Panc1 (cell line): ENCODE measurements around the gene EVA1C.

Source experiments
- CTCF ChIP-seq: fragments of 450-650 bp; IDR thresholded peaks from 2 replicates; pipeline ENCODE4 v1.5.1; 2017; ENCODE audit warnings: mild to moderate bottlenecking
- POLR2AphosphoS5 ChIP-seq: IDR thresholded peaks from 2 replicates; pipeline ENCODE4 v1.6.1; 2012; ENCODE audit warnings: mild to moderate bottlenecking, low read depth, low read length, moderate library complexity
- REST ChIP-seq, 2 experiments: IDR thresholded peaks; 2 replicates each; pipeline ENCODE4 v1.6.1; 2011 to 2012; ENCODE audit warnings: low read depth in 2 of 2, control low read depth in 1 of 2, low read length in 1 of 2, mild to moderate bottlenecking in 1 of 2, moderate library complexity in 1 of 2; ENCODE audit not compliant: insufficient read depth in 1 of 2
- SIN3A ChIP-seq: IDR thresholded peaks from 2 replicates; pipeline ENCODE4 v1.6.1; 2012; ENCODE audit warnings: low read depth, mild to moderate bottlenecking, low read length, moderate library complexity, borderline replicate concordance; ENCODE audit not compliant: insufficient read depth

- TF ChIP-seq CTCF, result no peak
- no peak for TF ChIP-seq SIN3A
- no peak for TF ChIP-seq REST (IDR thresholded peaks at IDR 0.05; ENCODE audit: insufficient read depth in 1 of 2, low read depth in 2 of 2, low read length in 1 of 2)
- no peak for TF ChIP-seq POLR2AphosphoS5
Observed at GRCh38 chr21:32386195-32386870, 26.2 kb upstream of the EVA1C start.
